SK-N-SH (cell line): ENCODE data around the gene MBD3L5.
"Not testable (repeated sequence)": the region's sequence is repeated elsewhere in the genome, so short reads cannot be mapped to it uniquely, and the experiment has no call there.

Source experiments
- CTCF ChIP-seq: fragments of 200-600 bp; sonication (generic); IDR thresholded peaks from 2 replicates; pipeline ENCODE4 v1.6.1; 2017; ENCODE audit warnings: antibody characterized with exemption, mild to moderate bottlenecking, moderate library complexity
- MXI1 ChIP-seq: IDR thresholded peaks from 2 replicates; pipeline ENCODE4 v1.6.1; 2012; ENCODE audit warnings: mild to moderate bottlenecking, low read depth, low read length, improper control_type of control experiment
- SIN3A ChIP-seq: IDR thresholded peaks from 2 replicates; pipeline ENCODE4 v1.6.1; 2012; ENCODE audit warnings: low read depth, mild to moderate bottlenecking, low read length, moderate library complexity, borderline replicate concordance

DNA sequence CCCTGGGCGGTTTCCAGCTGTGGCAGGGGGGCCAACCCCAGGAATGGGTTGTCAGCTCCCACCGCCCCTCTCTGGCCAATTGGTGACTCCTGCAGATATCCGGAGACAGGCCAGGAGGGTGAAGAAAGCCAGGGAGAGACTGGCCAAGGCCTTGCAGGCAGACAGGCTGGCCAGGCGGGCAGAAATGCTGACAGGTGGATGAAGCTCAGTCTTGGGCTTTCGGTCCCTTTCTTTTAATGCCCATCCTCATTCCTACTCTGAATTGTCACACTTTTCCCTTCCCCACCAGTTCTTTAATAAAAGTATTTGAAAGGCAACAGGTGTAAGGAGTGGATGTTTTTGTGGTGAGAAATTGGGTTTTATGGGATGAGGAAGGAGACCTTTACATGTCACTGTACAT is 21.0 kb downstream of the MBD3L5 start:
- not testable (repeated sequence) for TF ChIP-seq SIN3A, CTCF, MXI1
